Measurements from ENCODE around the gene BRAF.
"Not testable (repeated sequence)": the region's sequence is repeated elsewhere in the genome, so short reads cannot be mapped to it uniquely, and the experiment has no call there.

The BRAF gene

DNA sequence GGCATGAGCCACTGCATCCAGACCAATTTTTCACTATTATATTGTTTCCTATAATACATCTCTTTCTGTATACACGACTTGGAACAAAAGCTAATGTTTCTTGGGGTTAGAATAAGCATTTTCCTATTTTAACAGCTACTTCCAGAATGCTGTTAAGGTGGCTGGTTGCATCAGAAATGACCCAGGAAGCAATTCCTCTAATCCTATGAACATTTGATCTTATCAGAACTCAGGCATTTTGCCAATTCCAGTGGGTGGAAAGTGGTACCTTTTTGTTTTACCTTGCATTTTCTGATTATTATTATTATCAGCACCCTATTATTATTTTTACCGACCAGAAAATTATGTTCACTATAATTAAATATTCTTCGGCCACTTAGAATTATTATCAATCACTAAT lies 154.9 kb downstream of the BRAF start:
- H3K9me3 ChIP-seq (ENCODE audit: insufficient read depth, low read length), result no peaks in the 10 kb centered on the region
- H2AFZ ChIP-seq (ENCODE audit: low read depth, low read length, severe bottlenecking), result no peak overlapping the region
- H3K9me2 ChIP-seq (replicated peaks; ENCODE audit: insufficient read depth, low read length), result no peaks in the 10 kb centered on the region
- H3K79me2 ChIP-seq (ENCODE audit: insufficient read depth, low read length), result no peaks in the 10 kb centered on the region
- no peak overlapping the region for H3K4me2 ChIP-seq (ENCODE audit: low read depth, low read length, poor library complexity, severe bottlenecking)
- H3K36me3 ChIP-seq (ENCODE audit: low read length), result no peaks in the 10 kb centered on the region; the same call in 1 of the 2 replicates
- TF ChIP-seq, protein P1, sequence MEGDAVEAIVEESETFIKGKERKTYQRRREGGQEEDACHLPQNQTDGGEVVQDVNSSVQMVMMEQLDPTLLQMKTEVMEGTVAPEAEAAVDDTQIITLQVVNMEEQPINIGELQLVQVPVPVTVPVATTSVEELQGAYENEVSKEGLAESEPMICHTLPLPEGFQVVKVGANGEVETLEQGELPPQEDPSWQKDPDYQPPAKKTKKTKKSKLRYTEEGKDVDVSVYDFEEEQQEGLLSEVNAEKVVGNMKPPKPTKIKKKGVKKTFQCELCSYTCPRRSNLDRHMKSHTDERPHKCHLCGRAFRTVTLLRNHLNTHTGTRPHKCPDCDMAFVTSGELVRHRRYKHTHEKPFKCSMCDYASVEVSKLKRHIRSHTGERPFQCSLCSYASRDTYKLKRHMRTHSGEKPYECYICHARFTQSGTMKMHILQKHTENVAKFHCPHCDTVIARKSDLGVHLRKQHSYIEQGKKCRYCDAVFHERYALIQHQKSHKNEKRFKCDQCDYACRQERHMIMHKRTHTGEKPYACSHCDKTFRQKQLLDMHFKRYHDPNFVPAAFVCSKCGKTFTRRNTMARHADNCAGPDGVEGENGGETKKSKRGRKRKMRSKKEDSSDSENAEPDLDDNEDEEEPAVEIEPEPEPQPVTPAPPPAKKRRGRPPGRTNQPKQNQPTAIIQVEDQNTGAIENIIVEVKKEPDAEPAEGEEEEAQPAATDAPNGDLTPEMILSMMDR (IDR thresholded peaks at IDR 0.05; ENCODE audit: insufficient read depth, low read length, poor library complexity, severe bottlenecking), result no peak
- no peak for TF ChIP-seq EZH2phosphoT487 (conservative IDR thresholded peaks at IDR 0.05; ENCODE audit: low read length)
- no peak overlapping the region for H3K27ac ChIP-seq (ENCODE audit: low read depth, low read length)
- no peak overlapping the region for H3K4me3 ChIP-seq (ENCODE audit: insufficient read depth, low read length, poor library complexity, severe bottlenecking)
- no peaks in the 10 kb centered on the region for H4K20me1 ChIP-seq (ENCODE audit: low read depth, low read length)
- H3K9ac ChIP-seq (ENCODE audit: low read length), result no peak overlapping the region
- H3F3A ChIP-seq (ENCODE audit: insufficient read depth), result no peaks in the 10 kb centered on the region
- H3K27me3 ChIP-seq (ENCODE audit: low read length), result no peaks in the 10 kb centered on the region

DNA sequence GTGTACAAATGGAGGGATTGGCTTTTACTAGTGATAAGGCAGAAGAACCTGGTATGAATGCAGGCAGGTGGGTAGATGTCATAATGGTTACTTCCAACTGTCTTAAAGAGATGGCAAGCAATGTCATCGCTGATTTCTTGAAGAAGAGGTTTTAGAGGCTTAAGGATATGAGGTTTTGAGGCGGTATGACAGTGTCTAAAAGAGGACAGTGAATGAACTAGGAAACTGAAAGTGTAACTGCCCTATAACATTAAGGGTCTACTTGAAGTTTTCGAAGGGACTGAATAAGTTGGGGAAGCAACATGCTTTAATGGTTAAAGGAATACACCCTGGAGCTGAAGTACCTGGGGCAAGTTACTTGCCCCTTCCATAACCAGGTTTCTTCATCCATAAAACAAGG lies 157.3 kb downstream of the BRAF start:
- H3K27ac ChIP-seq (ENCODE audit: low read depth, low read length), result no peak overlapping the region
- no peak overlapping the region for H3K4me3 ChIP-seq (ENCODE audit: insufficient read depth, low read length, poor library complexity, severe bottlenecking)
- no peaks in the 10 kb centered on the region for H3K36me3 ChIP-seq (ENCODE audit: low read length)
- H3K9ac ChIP-seq (ENCODE audit: low read length), result no peak overlapping the region
- H3K9me2 ChIP-seq (replicated peaks; ENCODE audit: insufficient read depth, low read length), result no peaks in the 10 kb centered on the region
- H3F3A ChIP-seq (ENCODE audit: insufficient read depth), result no peaks in the 10 kb centered on the region
- H3K27me3 ChIP-seq (ENCODE audit: low read length), result no peaks in the 10 kb centered on the region
- TF ChIP-seq EZH2phosphoT487 (conservative IDR thresholded peaks at IDR 0.05; ENCODE audit: low read length), result no peak
- TF ChIP-seq, protein P1 (IDR thresholded peaks at IDR 0.05; ENCODE audit: insufficient read depth, low read length, poor library complexity, severe bottlenecking), result no peak
- H4K20me1 ChIP-seq (ENCODE audit: low read depth, low read length), result no peaks in the 10 kb centered on the region
- no peak overlapping the region for H3K4me2 ChIP-seq (ENCODE audit: low read depth, low read length, poor library complexity, severe bottlenecking)
- no peak overlapping the region for H2AFZ ChIP-seq (ENCODE audit: low read depth, low read length, severe bottlenecking)
- no peaks in the 10 kb centered on the region for H3K79me2 ChIP-seq (ENCODE audit: insufficient read depth, low read length)
- no peaks in the 10 kb centered on the region for H3K9me3 ChIP-seq (ENCODE audit: insufficient read depth, low read length)

DNA sequence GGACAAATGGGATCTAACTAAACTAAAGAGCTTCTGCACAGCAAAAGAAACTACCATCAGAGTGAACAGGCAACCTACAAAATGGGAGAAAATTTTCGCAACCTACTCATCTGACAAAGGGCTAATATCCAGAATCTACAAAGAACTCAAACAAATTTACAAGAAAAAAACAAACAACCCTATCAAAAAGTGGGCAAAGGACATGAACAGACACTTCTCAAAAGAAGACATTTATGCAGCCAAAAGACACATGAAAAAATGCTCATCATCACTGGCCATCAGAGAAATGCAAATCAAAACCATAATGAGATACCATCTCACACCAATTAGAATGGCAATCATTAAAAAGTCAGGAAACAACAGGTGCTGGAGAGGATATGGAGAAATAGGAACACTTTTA lies 159.3 kb downstream of the BRAF start:
- not testable (repeated sequence) for H3K36me3 ChIP-seq (ENCODE audit: low read length); H2AFZ ChIP-seq (ENCODE audit: low read depth, low read length, severe bottlenecking); H3F3A ChIP-seq (ENCODE audit: insufficient read depth); H4K20me1 ChIP-seq (ENCODE audit: low read depth, low read length); H3K9ac ChIP-seq (ENCODE audit: low read length); H3K4me2 ChIP-seq (ENCODE audit: low read depth, low read length, poor library complexity, severe bottlenecking); H3K27ac ChIP-seq (ENCODE audit: low read depth, low read length); H3K9me3 ChIP-seq (ENCODE audit: insufficient read depth, low read length); H3K9me2 ChIP-seq (replicated peaks; ENCODE audit: insufficient read depth, low read length); H3K79me2 ChIP-seq (ENCODE audit: insufficient read depth, low read length); H3K27me3 ChIP-seq (ENCODE audit: low read length); H3K4me3 ChIP-seq (ENCODE audit: insufficient read depth, low read length, poor library complexity, severe bottlenecking)

DNA sequence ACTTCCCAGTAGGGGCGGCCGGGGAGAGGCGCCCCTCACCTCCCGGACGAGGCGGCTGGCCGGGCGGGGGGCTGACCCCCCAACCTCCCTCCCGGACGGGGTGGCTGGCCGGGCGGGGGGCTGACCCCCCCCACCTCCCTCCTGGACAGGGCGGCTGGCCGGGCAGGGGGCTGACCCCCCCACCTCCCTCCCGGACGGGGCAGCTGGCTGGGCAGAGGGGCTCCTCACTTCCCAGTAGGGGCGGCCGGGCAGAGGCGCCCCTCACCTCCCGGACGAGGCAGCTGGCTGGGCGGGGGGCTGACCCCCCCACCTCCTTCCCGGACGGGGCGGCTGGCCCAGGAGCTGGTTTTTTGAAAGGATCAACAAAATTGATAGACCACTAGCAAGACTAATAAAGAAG lies 161.6 kb downstream of the BRAF start:
- H3F3A ChIP-seq (ENCODE audit: insufficient read depth); H3K79me2 ChIP-seq (ENCODE audit: insufficient read depth, low read length); H3K9me3 ChIP-seq (ENCODE audit: insufficient read depth, low read length); H3K4me3 ChIP-seq (ENCODE audit: insufficient read depth, low read length, poor library complexity, severe bottlenecking); H2AFZ ChIP-seq (ENCODE audit: low read depth, low read length, severe bottlenecking); H3K27ac ChIP-seq (ENCODE audit: low read depth, low read length); H3K9me2 ChIP-seq (replicated peaks; ENCODE audit: insufficient read depth, low read length); H3K4me2 ChIP-seq (ENCODE audit: low read depth, low read length, poor library complexity, severe bottlenecking); H3K9ac ChIP-seq (ENCODE audit: low read length); H3K27me3 ChIP-seq (ENCODE audit: low read length); H3K36me3 ChIP-seq (ENCODE audit: low read length); H4K20me1 ChIP-seq (ENCODE audit: low read depth, low read length): not testable (repeated sequence)

DNA sequence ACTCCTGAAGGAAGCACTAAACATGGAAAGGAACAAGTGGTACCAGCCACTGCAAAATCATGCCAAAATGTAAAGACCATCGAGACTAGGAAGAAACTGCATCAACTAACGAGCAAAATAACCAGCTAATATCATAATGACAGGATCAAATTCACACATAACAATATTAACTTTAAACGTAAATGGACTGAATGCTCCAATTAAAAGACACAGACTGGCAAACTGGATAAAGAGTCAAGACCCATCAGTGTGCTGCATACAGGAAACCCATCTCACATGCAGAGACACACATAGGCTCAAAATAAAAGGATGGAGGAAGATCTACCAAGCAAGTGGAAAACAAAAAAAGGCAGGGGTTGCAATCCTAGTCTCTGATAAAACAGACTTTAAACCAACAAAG lies 163.4 kb downstream of the BRAF start:
- H3K27me3 ChIP-seq (ENCODE audit: low read length); H3K79me2 ChIP-seq (ENCODE audit: insufficient read depth, low read length); H3K27ac ChIP-seq (ENCODE audit: low read depth, low read length); H3F3A ChIP-seq (ENCODE audit: insufficient read depth); H3K9ac ChIP-seq (ENCODE audit: low read length); H3K36me3 ChIP-seq (ENCODE audit: low read length); H3K4me2 ChIP-seq (ENCODE audit: low read depth, low read length, poor library complexity, severe bottlenecking); H2AFZ ChIP-seq (ENCODE audit: low read depth, low read length, severe bottlenecking); H3K4me3 ChIP-seq (ENCODE audit: insufficient read depth, low read length, poor library complexity, severe bottlenecking); H3K9me2 ChIP-seq (replicated peaks; ENCODE audit: insufficient read depth, low read length); H4K20me1 ChIP-seq (ENCODE audit: low read depth, low read length); H3K9me3 ChIP-seq (ENCODE audit: insufficient read depth, low read length): not testable (repeated sequence)

All from SU-DHL-6 (cell line).